ENCODE data around the gene PPARG.
"Not testable (repeated sequence)": the region's sequence is repeated elsewhere in the genome, so short reads cannot be mapped to it uniquely, and the experiment has no call there.

PPARG gene

GRCh38 chr3:12284591-12284990 is 4.3 kb upstream of the PPARG start:
- Histone ChIP-seq H3K4me3 (ENCODE audit: low read depth, low read length) (no peak overlapping the region), H3K9me3 (ENCODE audit: severe bottlenecking) (no peaks in the 10 kb centered on the region), H3K27ac (no peak overlapping the region), H3K36me3 (no peaks in the 10 kb centered on the region), H3K27me3 (ENCODE audit: insufficient read depth, low read depth, severe bottlenecking) (no peaks in the 10 kb centered on the region)
- no peak for DNase-seq
- TF ChIP-seq CTCF (IDR thresholded peaks at IDR 0.05; ENCODE audit: low read depth, low read length), result no peak

DNA sequence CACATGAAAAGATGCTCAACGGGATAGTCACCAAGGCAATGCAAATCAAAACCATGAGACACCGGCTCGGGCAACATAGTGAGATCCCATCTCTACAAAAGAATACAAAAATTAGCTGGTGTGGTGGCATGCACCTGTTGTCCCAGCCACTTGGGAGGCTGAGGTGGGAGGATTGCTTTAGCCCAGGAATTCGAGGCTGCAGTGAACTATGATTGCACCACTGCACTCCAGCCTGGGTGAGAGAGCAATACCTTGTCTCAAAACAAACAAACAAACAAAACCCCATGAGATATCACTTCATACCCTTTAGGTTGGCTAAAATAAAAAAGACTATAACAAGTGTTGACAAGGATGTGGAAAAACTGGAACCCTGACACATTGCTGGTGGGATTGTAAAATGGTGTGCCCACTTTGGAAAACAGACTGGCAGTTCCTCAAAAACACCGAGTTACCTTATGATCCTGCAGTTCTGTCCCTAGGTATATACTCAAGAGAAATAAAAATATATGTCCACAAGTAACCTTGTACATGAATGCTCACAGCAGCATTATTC is 3.8 kb upstream of the PPARG start:
- no peak for DNase-seq
- Histone ChIP-seq H3K9me3 (ENCODE audit: severe bottlenecking) (no peaks in the 10 kb centered on the region), H3K36me3 (no peaks in the 10 kb centered on the region), H3K27ac (no peak overlapping the region), H3K27me3 (ENCODE audit: insufficient read depth, low read depth, severe bottlenecking) (no peaks in the 10 kb centered on the region), H3K4me3 (ENCODE audit: low read depth, low read length) (no peak overlapping the region)
- no peak for TF ChIP-seq CTCF (IDR thresholded peaks at IDR 0.05; ENCODE audit: low read depth, low read length)

DNA sequence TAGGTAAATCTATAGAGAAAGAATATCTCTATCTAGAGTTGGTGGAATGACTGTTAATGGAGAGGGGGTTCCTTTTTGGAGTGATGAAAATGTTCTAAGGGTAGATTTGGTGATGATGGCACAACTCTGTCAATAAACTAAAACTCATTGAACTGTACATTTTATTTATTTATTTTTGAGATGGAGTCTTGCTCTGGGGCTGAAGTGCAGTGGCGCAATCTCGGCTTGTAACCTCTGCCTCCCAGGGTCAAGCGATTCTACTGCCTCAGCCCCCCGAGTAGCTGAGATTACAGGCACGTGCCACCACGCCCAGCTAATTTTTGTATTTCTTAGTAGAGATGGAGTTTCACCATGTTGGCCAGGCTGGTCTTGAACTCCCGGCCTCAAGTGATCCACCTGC is 3.1 kb upstream of the PPARG start:
- H3K27me3 ChIP-seq (ENCODE audit: insufficient read depth, low read depth, severe bottlenecking); DNase-seq; H3K4me3 ChIP-seq (ENCODE audit: low read depth, low read length); H3K9me3 ChIP-seq (ENCODE audit: severe bottlenecking); H3K36me3 ChIP-seq; H3K27ac ChIP-seq: not testable (repeated sequence)

DNA sequence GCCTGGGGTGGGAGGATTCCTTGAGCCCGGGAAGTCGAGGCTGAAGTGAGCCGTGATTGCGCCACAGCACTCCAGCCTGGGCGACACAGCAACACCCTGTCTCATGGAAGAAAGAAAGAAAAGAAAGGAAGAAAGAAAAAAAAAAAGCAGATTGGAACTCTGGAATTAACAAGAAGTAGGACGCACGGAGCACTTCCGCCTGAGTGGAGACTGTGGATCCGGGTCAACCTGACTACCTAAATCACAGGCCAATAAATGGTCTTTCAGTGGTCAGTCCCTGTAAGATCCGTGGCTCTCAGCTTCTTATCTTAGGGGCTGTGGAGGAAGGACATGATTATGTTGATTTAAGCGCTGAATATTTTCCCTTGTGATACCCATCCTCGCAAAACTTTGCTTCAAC is 2.4 kb upstream of the PPARG start:
- H3K27ac ChIP-seq, result no peak overlapping the region
- no peaks in the 10 kb centered on the region for H3K27me3 ChIP-seq (ENCODE audit: insufficient read depth, low read depth, severe bottlenecking)

GRCh38 chr3:12286927-12287726 is 1.7 kb upstream of the PPARG start:
- Histone ChIP-seq H3K9me3 (ENCODE audit: severe bottlenecking) (no peaks in the 10 kb centered on the region), H3K36me3 (no peaks in the 10 kb centered on the region), H3K27me3 (ENCODE audit: insufficient read depth, low read depth, severe bottlenecking) (no peaks in the 10 kb centered on the region), H3K4me3 (ENCODE audit: low read depth, low read length) (peak overlapping the region; percentile 50), H3K27ac (no peak overlapping the region)
- TF ChIP-seq CTCF (IDR thresholded peaks at IDR 0.05; ENCODE audit: low read depth, low read length), result 0 out of 2 replicates have a peak, but pooled peaks have one; percentile 7
- peak; percentile 33 for DNase-seq

More for the DNA sequence above, 2.4 kb upstream of the PPARG start:
- Histone ChIP-seq H3K4me3 (ENCODE audit: low read depth, low read length) (no peak overlapping the region), H3K9me3 (ENCODE audit: severe bottlenecking) (no peaks in the 10 kb centered on the region), H3K36me3 (no peaks in the 10 kb centered on the region)
- no peak for DNase-seq
- TF ChIP-seq CTCF (IDR thresholded peaks at IDR 0.05; ENCODE audit: low read depth, low read length), result no peak

DNA sequence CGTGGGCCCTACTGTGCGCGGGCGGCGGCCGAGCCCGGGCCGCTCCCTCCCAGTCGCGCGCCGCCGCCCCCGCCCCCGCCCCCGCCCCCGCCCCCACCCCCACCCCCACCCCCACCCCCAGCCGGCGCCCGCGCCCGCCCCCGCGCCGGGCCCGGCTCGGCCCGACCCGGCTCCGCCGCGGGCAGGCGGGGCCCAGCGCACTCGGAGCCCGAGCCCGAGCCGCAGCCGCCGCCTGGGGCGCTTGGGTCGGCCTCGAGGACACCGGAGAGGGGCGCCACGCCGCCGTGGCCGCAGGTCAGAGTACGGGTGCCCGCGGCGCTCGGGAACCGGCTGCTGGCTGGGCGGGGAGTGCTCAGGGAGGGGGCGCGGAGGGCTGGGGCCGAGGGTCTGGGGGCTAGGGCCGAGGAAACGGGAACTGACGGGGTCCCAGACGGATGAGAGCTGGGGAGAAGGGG is 1.1 kb upstream of the PPARG start:
- Histone ChIP-seq H3K36me3 (no peaks in the 10 kb centered on the region), H3K9me3 (ENCODE audit: severe bottlenecking) (no peaks in the 10 kb centered on the region), H3K4me3 (ENCODE audit: low read depth, low read length) (peak overlapping the region; percentile 60), H3K27ac (no peak overlapping the region), H3K27me3 (ENCODE audit: insufficient read depth, low read depth, severe bottlenecking) (no peaks in the 10 kb centered on the region)
- TF ChIP-seq CTCF (IDR thresholded peaks at IDR 0.05; ENCODE audit: low read depth, low read length), result no peak
- DNase-seq, result peak; percentile 23

Measured in WERI-Rb-1 (cell line).